PFSK-1 (cell line): ENCODE measurements around the gene PRPF8.

ENCODE experiments used
- POLR2AphosphoS5 ChIP-seq: IDR thresholded peaks from 2 replicates; pipeline ENCODE4 v1.6.1; 2012; ENCODE audit warnings: low read depth, mild to moderate bottlenecking, control low read depth, low read length, moderate library complexity
- SIN3A ChIP-seq: IDR thresholded peaks from 2 replicates; pipeline ENCODE4 v1.6.1; 2012; ENCODE audit warnings: mild to moderate bottlenecking, low read length, moderate library complexity, borderline replicate concordance; ENCODE audit not compliant: insufficient read depth
- TAF1 ChIP-seq: IDR thresholded peaks from 2 replicates; pipeline ENCODE4 v1.6.1; 2012; ENCODE audit warnings: low read length, control low read depth, borderline replicate concordance; ENCODE audit not compliant: insufficient read depth
- TF ChIP-seq, protein P1 (sequence below), 2 experiments: IDR thresholded peaks; 2 replicates each; pipeline versions ENCODE4 v1.6.1 to v1.8.0; 2011 to 2012; ENCODE audit warnings: low read depth in 2 of 2, low read length in 2 of 2, control low read depth in 1 of 2, inconsistent platforms in 1 of 2, mild to moderate bottlenecking in 1 of 2, moderate library complexity in 1 of 2; ENCODE audit not compliant: insufficient read depth in 1 of 2

DNA sequence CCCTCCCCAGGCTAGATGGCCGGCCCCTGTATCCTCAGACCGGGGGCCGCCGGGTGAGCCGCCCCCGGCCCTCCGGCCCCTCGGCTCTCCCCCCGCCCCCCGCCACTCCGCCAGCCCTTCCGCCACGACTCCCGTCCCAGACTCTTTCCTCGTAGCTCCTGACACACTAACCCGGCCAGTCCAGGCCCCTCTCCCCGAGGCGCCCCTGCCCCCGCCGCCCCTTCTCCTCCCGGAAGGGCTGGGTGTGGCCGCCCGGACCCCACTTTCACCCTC is 31.1 kb upstream of the PRPF8 start:
- TF ChIP-seq, protein P1, sequence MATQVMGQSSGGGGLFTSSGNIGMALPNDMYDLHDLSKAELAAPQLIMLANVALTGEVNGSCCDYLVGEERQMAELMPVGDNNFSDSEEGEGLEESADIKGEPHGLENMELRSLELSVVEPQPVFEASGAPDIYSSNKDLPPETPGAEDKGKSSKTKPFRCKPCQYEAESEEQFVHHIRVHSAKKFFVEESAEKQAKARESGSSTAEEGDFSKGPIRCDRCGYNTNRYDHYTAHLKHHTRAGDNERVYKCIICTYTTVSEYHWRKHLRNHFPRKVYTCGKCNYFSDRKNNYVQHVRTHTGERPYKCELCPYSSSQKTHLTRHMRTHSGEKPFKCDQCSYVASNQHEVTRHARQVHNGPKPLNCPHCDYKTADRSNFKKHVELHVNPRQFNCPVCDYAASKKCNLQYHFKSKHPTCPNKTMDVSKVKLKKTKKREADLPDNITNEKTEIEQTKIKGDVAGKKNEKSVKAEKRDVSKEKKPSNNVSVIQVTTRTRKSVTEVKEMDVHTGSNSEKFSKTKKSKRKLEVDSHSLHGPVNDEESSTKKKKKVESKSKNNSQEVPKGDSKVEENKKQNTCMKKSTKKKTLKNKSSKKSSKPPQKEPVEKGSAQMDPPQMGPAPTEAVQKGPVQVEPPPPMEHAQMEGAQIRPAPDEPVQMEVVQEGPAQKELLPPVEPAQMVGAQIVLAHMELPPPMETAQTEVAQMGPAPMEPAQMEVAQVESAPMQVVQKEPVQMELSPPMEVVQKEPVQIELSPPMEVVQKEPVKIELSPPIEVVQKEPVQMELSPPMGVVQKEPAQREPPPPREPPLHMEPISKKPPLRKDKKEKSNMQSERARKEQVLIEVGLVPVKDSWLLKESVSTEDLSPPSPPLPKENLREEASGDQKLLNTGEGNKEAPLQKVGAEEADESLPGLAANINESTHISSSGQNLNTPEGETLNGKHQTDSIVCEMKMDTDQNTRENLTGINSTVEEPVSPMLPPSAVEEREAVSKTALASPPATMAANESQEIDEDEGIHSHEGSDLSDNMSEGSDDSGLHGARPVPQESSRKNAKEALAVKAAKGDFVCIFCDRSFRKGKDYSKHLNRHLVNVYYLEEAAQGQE (IDR thresholded peaks at IDR 0.05; ENCODE audit: insufficient read depth in 1 of 2, low read depth in 2 of 2, low read length in 2 of 2): no peak
- TF ChIP-seq POLR2AphosphoS5 (no peak), TAF1 (no peak), SIN3A (no peak)
